Mucosa of stomach (tissue), 1 donor: ENCODE data around the gene ZMIZ1.

Experiments used
- H3K27me3 ChIP-seq: one replicate; pipeline ENCODE4 v1.7.0; 2013; ENCODE audit warnings: mild to moderate bottlenecking, low read length; ENCODE audit not compliant: control insufficient read depth, insufficient read depth
- H3K36me3 ChIP-seq: one replicate; pipeline ENCODE4 v1.7.0; 2013; ENCODE audit warnings: low read length; ENCODE audit not compliant: control insufficient read depth, insufficient read depth
- H3K4me1 ChIP-seq: one replicate; pipeline ENCODE4 v1.7.0; 2013; ENCODE audit warnings: mild to moderate bottlenecking, low read length; ENCODE audit not compliant: control insufficient read depth, insufficient read depth
- H3K4me3 ChIP-seq: one replicate; pipeline ENCODE4 v1.7.0; 2013; ENCODE audit warnings: low read length
- H3K9ac ChIP-seq: one replicate; pipeline ENCODE4 v1.7.0; 2013; ENCODE audit warnings: mild to moderate bottlenecking, low read length, moderate library complexity
- H3K9me3 ChIP-seq: one replicate; pipeline ENCODE4 v1.7.0; 2013; ENCODE audit warnings: mild to moderate bottlenecking, low read length, moderate library complexity; ENCODE audit not compliant: control insufficient read depth
- donor health status: Pancreatic carcinoma.

ZMIZ1 gene

DNA sequence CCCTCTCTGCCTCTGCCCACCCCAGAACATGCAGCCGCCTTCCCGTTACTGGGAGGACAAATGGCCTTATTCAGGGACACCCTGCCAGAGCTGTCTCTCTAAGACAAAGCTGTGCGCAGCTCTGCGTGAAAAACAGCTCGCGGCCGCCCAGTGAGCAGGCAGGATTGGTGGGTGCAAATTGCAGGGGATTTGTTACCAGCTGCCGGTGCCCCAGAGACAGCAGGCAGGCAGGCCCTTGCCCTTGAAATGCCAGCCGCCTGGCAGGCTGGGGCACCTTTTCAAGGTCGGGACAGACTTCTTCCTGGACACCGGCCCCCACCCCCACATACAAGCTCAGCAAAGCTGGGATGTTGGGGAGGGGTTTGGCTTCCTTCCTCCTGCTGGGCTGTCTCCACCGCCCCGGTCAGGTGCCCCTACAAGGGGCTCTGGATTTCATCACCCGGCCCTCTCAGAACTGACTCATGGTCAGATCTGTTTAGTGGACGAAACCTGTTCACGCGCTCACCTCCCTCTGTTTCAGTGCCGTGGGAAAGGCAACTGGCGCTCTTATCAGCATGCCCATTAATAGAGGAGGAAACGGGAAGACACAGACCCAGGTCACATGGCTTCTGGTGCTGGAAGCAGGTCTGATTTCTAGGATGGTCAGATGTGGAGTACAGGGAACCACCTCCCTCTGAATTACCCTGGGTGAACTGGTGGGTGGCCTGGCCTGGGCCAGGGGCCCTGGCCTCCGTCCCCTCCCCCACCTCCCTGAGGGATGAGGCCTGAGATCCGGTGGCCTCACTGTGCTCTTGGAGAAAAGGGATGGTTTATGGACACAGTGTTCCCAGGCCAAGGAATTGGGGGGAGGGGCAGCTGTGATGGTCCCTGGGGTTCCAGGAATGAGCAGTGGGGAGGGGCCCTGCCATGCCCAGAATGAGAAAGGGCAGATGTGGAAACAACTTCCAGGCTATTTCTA lies 154.6 kb downstream of the ZMIZ1 start:
- Histone ChIP-seq H3K36me3 (peaks cover 9% of the 10 kb centered on the region), H3K27me3 (no peaks in the 10 kb centered on the region), H3K4me3 (no peak overlapping the region), H3K9ac (peak overlapping the region; percentile 23), H3K9me3 (no peaks in the 10 kb centered on the region), H3K4me1 (peaks cover 22% of the 10 kb centered on the region)

DNA sequence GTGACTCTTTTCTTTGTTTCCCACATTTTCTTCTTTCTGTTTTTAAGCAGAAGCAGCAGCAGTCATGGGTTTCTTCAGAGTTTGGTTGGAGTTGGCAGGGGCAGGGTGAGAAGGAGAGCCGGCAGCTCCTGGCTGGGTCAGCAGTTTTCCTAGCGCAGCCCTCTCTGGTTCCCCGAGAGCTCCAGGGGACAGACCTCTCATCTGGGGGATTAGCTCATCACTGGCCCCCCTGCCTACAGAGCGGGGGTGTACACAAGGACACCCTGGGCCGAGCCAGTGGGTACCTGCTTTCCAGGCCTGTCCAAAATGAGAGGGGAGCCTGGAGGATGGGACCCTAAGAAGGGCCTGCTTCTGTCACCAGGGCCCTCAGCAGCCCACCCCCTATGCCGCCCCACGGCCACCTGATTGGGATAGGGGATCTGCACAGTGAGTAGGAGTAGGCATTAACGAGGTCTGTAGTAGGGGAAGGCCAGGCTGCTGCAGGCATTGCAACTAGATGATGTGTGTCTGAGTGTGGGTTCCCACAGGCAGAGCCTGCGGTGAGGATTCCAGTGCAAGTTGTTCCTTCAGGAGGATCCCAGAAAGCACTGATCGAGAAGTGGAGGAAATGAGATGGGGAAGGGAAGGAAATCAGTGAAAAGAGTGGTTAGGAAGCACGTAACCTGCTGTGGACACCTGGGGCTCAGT lies 155.6 kb downstream of the ZMIZ1 start:
- Histone ChIP-seq H3K27me3 (no peaks in the 10 kb centered on the region), H3K4me3 (no peak overlapping the region), H3K9me3 (no peaks in the 10 kb centered on the region), H3K4me1 (peaks cover 22% of the 10 kb centered on the region), H3K36me3 (peaks cover 6% of the 10 kb centered on the region), H3K9ac (no peak overlapping the region)

DNA sequence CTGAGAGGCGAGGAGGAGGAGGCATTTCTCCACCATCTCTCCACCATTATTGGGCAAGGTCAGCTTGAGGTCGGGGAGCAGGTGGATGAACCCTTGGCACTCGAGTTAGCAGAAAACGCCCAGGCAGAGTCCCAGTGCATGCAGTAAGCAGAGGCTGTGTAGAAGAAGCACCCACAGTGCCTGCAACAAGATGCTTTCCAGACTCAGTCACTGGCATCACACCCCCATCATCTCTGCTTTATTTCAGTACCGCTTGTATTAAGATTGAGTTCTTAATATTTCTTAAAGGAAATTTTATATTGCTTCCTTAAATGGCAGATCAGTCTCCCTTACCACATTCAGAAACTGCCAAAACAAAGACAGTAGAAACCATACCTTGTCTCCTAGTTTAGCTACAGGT lies 156.2 kb downstream of the ZMIZ1 start:
- no peak overlapping the region for H3K4me3 ChIP-seq
- H3K4me1 ChIP-seq = peaks cover 22% of the 10 kb centered on the region
- H3K9ac ChIP-seq = no peak overlapping the region
- no peaks in the 10 kb centered on the region for H3K9me3 ChIP-seq
- H3K36me3 ChIP-seq = no peaks in the 10 kb centered on the region
- no peaks in the 10 kb centered on the region for H3K27me3 ChIP-seq

DNA sequence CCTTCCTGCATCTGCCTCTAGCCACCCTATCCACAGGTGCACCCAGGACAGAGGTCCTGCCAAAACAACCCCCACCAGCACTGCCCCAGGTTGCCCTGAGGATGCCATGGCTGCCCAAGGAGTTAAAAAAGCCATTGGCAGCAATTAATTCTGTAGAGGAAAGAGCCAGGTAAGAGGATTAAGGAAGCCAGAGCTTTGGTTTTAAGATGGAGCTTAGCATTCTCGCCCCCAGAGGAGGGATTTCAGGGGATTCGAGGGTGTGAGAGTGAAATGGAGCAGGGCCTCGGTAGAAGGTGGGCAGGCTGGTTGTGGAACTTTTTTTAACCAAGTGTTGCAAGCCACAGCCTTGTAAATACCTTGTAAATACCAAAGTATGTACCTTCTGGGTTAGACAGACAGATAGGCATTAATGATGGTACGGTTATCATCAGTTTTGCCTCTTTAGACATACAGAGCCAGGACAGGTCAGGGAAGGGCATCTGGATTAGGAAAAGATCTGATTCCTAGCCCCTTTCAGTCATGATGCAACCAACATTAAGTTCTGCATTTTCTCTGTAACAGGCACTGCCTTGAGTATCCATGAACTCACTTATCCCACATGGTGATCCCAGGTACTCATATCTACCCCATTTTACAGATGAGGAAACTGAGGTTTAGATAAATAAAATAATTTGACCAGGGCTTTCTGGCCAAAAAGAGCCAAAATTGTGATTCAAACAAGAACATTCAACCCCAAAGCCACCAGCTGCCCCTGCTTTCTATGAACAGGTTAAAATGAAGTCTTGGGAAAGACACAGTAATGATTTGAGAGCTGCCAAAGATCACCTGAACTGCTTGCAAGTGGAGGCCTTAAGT lies 157.9 kb downstream of the ZMIZ1 start:
- Histone ChIP-seq H3K27me3 (no peaks in the 10 kb centered on the region), H3K9me3 (no peaks in the 10 kb centered on the region), H3K9ac (no peak overlapping the region), H3K4me1 (peaks cover 13% of the 10 kb centered on the region), H3K36me3 (no peaks in the 10 kb centered on the region), H3K4me3 (no peak overlapping the region)

DNA sequence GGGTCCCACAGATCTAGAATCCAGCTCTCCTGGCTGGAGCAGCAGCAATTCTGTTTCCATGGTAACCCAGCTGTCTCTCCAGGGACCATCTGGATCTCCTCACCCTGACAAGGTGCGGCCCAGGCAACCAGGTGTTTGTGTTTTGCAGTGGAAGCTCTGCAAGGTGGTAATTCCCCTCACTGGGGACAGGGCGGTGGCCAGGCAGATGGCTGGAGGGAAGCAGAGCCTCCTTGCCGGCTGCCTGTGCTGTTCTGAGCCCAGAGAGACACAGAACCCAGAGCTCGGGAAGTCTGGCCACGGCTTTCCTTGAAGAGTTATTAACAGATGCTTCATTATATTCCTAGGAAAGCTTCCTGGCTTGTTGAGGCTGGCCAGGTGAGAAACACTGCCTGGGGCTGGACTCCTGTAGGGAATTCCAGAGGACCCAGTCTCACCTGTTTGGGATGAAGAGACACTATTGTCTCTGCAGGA lies 160.3 kb downstream of the ZMIZ1 start:
- Histone ChIP-seq H3K36me3 (no peaks in the 10 kb centered on the region), H3K4me1 (peaks cover 3% of the 10 kb centered on the region), H3K4me3 (no peak overlapping the region), H3K9me3 (no peaks in the 10 kb centered on the region), H3K27me3 (no peaks in the 10 kb centered on the region), H3K9ac (no peak overlapping the region)

DNA sequence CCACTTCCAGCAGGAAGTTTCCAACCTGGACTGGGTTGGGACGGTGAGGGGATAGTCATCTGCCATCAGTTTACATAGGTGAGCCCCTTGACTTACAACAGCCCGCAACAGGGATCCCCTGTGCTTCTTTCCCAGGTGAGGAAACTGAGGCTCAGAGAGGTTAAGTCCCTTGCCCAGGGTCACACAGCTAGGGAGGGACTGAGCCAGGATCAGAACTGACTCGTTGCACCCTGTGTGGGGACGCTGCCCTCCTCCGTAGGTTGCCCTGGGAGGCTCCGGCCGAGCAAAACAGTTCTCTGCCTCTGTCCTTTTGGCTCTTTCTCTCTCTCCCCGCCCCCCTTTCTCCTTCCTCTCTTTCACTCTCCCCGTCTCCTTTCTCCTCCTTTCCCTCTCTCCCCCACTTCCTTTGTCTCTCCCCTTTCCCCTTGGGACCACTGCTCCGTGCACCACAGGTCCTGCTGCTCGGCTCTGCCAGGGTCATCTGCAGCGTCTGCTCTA lies 161.1 kb downstream of the ZMIZ1 start:
- H3K27me3 ChIP-seq = no peaks in the 10 kb centered on the region
- peaks cover 6% of the 10 kb centered on the region for H3K4me1 ChIP-seq
- H3K9ac ChIP-seq = no peak overlapping the region
- H3K36me3 ChIP-seq = no peaks in the 10 kb centered on the region
- H3K9me3 ChIP-seq = no peaks in the 10 kb centered on the region
- H3K4me3 ChIP-seq = no peak overlapping the region

DNA sequence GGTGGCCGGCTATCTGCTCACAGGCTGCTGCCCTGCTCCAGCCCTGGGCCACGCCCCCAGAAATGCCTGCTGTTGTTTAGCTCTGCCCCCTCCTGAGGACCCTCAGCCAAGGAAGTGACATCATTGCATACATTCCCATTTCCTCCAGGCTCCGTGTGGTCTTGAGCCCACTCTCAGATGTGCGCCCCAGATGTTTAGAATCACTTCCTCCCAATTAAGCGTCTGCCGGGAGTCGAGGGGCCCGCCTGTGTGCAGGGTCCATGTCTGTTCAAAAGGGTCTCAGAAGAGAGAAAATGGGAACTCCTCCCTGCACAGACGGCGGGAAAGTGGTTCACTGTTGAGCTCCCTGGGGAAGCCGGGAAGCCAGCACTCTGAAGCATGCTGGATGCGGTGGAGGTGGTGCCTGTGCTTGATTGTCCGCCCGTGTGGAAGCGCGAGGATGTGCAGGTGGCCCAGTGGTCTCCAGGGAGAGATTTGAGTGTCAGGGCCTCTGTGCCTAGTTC lies 161.6 kb downstream of the ZMIZ1 start:
- H3K4me3 ChIP-seq = no peak overlapping the region
- no peaks in the 10 kb centered on the region for H3K9me3 ChIP-seq
- no peaks in the 10 kb centered on the region for H3K27me3 ChIP-seq
- H3K9ac ChIP-seq = no peak overlapping the region
- peaks cover 6% of the 10 kb centered on the region for H3K4me1 ChIP-seq
- H3K36me3 ChIP-seq = no peaks in the 10 kb centered on the region

DNA sequence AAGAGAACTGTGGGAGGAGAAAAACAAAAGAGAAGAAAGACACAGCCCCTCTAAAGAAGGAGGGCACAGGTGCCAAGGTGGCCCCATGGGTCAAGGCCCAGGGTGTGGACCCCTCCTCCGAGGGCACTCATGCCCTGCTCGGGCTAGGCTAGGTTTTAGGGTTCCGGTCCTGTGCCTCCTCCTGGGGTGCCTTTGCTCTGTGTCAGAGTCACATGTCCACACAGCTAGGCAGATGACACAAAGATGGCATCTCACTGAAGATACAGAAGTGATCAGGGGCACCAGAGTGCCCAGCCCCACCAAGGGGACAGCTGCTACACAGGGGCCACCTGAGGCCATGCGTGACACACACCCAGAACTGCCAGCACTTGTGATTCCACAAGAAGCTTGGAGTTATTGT lies 162.1 kb downstream of the ZMIZ1 start:
- Histone ChIP-seq H3K4me1 (peaks cover 6% of the 10 kb centered on the region), H3K36me3 (no peaks in the 10 kb centered on the region), H3K27me3 (no peaks in the 10 kb centered on the region), H3K9ac (no peak overlapping the region), H3K9me3 (no peaks in the 10 kb centered on the region), H3K4me3 (no peak overlapping the region)

DNA sequence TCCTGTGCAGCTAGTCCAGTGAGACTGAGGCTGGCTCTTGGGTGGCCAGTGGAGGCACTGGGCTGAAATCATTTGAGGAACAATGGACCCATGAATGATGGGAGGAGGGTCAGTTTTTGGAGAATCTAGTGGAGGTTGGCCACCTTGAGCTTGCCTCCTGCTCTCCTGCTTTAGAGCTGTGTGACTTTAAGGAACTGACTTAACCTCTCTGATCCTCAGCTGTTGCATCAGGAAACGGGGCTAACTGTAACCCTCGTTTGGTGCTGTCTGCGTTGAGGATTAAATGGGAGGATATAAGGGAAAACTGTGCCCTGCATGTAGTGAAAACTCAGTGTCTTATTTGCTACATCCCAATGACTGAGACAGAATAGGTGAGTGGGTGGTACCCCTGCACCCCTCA lies 163.1 kb downstream of the ZMIZ1 start:
- H3K9ac ChIP-seq = no peak overlapping the region

DNA sequence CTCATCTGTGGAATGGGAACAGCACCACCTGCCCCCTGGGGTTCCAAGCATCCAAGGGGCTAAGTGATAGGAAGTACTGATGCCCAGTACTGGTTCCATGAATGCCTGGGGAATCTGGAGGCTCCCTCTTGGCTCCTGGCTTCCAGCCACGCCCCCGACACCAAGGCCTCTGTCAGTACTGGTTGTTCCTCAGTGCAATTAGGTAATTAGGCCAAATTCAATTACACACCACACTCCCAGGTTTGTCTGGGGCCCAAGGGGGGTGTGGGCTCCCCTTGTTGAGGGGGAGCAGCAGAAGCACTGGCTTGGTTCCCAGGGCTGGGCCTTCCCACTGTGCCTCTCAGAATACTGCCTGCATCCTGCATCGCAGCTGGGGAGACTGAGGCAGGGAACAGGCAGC lies 164.1 kb downstream of the ZMIZ1 start:
- no peaks in the 10 kb centered on the region for H3K36me3 ChIP-seq
- no peaks in the 10 kb centered on the region for H3K27me3 ChIP-seq
- no peak overlapping the region for H3K4me3 ChIP-seq
- no peak overlapping the region for H3K9ac ChIP-seq
- H3K9me3 ChIP-seq = no peaks in the 10 kb centered on the region
- peaks cover 22% of the 10 kb centered on the region for H3K4me1 ChIP-seq

More for the DNA sequence above, 163.1 kb downstream of the ZMIZ1 start:
- Histone ChIP-seq H3K4me1 (peaks cover 12% of the 10 kb centered on the region), H3K27me3 (no peaks in the 10 kb centered on the region), H3K4me3 (no peak overlapping the region), H3K36me3 (no peaks in the 10 kb centered on the region), H3K9me3 (no peaks in the 10 kb centered on the region)

DNA sequence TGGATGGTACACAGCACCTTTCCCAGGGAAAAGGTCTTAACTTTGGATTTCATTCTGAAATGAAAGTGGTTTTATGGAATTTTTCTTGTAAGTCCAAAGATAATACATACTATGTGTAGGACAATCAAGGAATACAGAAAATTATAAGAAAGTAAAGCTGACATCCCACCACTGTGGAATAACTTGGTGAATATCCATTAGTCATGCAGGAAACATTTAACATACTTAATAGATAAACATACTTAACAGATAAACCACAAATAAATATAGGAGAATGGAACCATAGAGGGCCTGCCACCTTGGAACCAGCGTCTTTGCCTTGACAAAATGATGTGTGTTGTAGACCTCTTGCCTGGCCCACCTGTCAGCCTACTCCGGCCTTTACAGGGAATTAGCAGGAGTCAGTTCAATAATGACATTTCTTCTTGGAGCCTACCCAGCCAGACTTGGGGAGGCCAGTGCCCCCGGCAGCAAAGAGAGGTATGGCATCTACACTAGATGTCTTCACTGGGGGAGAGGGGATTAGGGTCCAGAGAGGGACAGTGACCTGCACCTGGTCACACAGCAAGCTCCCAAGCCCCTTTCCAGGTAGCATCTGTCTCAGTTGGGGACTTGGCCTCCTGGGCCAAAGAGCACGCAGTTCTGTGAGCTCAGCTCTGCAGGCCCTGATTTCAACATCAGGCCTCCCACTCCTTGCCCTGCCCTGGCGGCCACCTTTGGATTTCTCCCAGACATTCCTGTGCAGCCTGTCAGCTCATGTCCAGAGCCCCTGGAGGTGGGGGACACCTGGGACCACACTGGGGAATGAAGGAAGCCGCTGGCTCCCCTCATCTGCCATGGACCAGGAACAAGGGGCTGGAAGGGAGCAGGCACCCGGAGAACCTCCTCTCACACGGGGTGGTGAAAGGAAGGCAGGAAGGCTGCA lies 165.9 kb downstream of the ZMIZ1 start:
- H3K36me3 ChIP-seq = no peaks in the 10 kb centered on the region
- H3K4me3 ChIP-seq = no peak overlapping the region
- H3K9ac ChIP-seq = no peak overlapping the region
- no peaks in the 10 kb centered on the region for H3K9me3 ChIP-seq
- no peaks in the 10 kb centered on the region for H3K27me3 ChIP-seq
- H3K4me1 ChIP-seq = peaks cover 27% of the 10 kb centered on the region
